Measurements from ENCODE around the gene EGLN1. TPM values are rescaled to one million over a fixed set of nuclear protein-coding genes. Genes with fewer than 3 reads are reported as not detected.
"Not testable (repeated sequence)": the region's sequence is repeated elsewhere in the genome, so short reads cannot be mapped to it uniquely, and the experiment has no call there.

The EGLN1 gene
- total RNA-seq, 2 donors from 2014 or later = 40.6 to 42.7 TPM

- no peak overlapping the region for H3K4me3 ChIP-seq
- no peak for TF ChIP-seq CTCF (IDR thresholded peaks at IDR 0.05)
- DNase-seq (ENCODE audit: low spot score) (no peak), ATAC-seq (ENCODE audit: insufficient number of reproducible peaks, low FRiP score, low read depth) (no peak)
- no peaks in the 10 kb centered on the region for H3K27me3 ChIP-seq (replicated peaks; ENCODE audit: insufficient read depth)
- no peaks in the 10 kb centered on the region for H3K4me1 ChIP-seq (ENCODE audit: control insufficient read depth in 1 of 2, low read depth in 2 of 2)
- H3K36me3 ChIP-seq = peaks cover 17% of the 10 kb centered on the region
- no peaks in the 10 kb centered on the region for H3K9me3 ChIP-seq
- no peak overlapping the region for H3K27ac ChIP-seq
Measured at GRCh38 chr1:231353086-231353485, 69.0 kb downstream of the EGLN1 start.

GRCh38 chr1:231351816-231352215, 70.3 kb downstream of the EGLN1 start:
- H3K36me3 ChIP-seq = peaks cover 21% of the 10 kb centered on the region
- DNase-seq (ENCODE audit: low spot score) = no peak
- H3K27me3 ChIP-seq (replicated peaks; ENCODE audit: insufficient read depth) = no peaks in the 10 kb centered on the region
- H3K27ac ChIP-seq = no peak overlapping the region
- no peak overlapping the region for H3K4me3 ChIP-seq
- TF ChIP-seq CTCF (IDR thresholded peaks at IDR 0.05) = no peak
- no peaks in the 10 kb centered on the region for H3K9me3 ChIP-seq
- ATAC-seq (ENCODE audit: insufficient number of reproducible peaks, low FRiP score, low read depth) = no peak
- no peaks in the 10 kb centered on the region for H3K4me1 ChIP-seq (ENCODE audit: control insufficient read depth in 1 of 2, low read depth in 2 of 2)

GRCh38 chr1:231348856-231349255, 73.2 kb downstream of the EGLN1 start:
- DNase-seq (ENCODE audit: low spot score); H3K27me3 ChIP-seq (replicated peaks; ENCODE audit: insufficient read depth); H3K27ac ChIP-seq; H3K4me1 ChIP-seq (ENCODE audit: control insufficient read depth in 1 of 2, low read depth in 2 of 2); H3K9me3 ChIP-seq; ATAC-seq (ENCODE audit: insufficient number of reproducible peaks, low FRiP score, low read depth); H3K4me3 ChIP-seq: not testable (repeated sequence)
- peaks cover 22% of the 10 kb centered on the region for H3K36me3 ChIP-seq

- H3K4me3 ChIP-seq = no peak overlapping the region
- ATAC-seq (ENCODE audit: insufficient number of reproducible peaks, low FRiP score, low read depth) (no peak), DNase-seq (ENCODE audit: low spot score) (no peak)
- H3K27me3 ChIP-seq (replicated peaks; ENCODE audit: insufficient read depth) = no peaks in the 10 kb centered on the region
- TF ChIP-seq CTCF (IDR thresholded peaks at IDR 0.05) = no peak
- no peaks in the 10 kb centered on the region for H3K4me1 ChIP-seq (ENCODE audit: control insufficient read depth in 1 of 2, low read depth in 2 of 2)
- H3K9me3 ChIP-seq = no peaks in the 10 kb centered on the region
- peaks cover 26% of the 10 kb centered on the region for H3K36me3 ChIP-seq
- no peak overlapping the region for H3K27ac ChIP-seq
Measured at GRCh38 chr1:231348442-231348841, 73.6 kb downstream of the EGLN1 start.

- no peak for ATAC-seq (ENCODE audit: insufficient number of reproducible peaks, low FRiP score, low read depth)
- Histone ChIP-seq H3K4me1 (ENCODE audit: control insufficient read depth in 1 of 2, low read depth in 2 of 2) (no peaks in the 10 kb centered on the region), H3K4me3 (no peak overlapping the region), H3K36me3 (peaks cover 31% of the 10 kb centered on the region), H3K9me3 (no peaks in the 10 kb centered on the region), H3K27me3 (replicated peaks; ENCODE audit: insufficient read depth) (no peaks in the 10 kb centered on the region), H3K27ac (no peak overlapping the region)
- no peak for TF ChIP-seq CTCF (IDR thresholded peaks at IDR 0.05)
- DNase-seq (ENCODE audit: low spot score) = no peak
Measured at GRCh38 chr1:231347961-231348360, 74.1 kb downstream of the EGLN1 start.

GRCh38 chr1:231340328-231341013, 81.6 kb downstream of the EGLN1 start:
- no peaks in the 10 kb centered on the region for H3K27me3 ChIP-seq (replicated peaks; ENCODE audit: insufficient read depth)
- ATAC-seq (ENCODE audit: insufficient number of reproducible peaks, low FRiP score, low read depth) (no peak), DNase-seq (ENCODE audit: low spot score) (no peak)
- no peak overlapping the region for H3K27ac ChIP-seq
- peaks cover 13% of the 10 kb centered on the region for H3K36me3 ChIP-seq
- H3K4me3 ChIP-seq = no peak overlapping the region
- no peak for TF ChIP-seq CTCF (IDR thresholded peaks at IDR 0.05)
- H3K4me1 ChIP-seq (ENCODE audit: control insufficient read depth in 1 of 2, low read depth in 2 of 2) = peaks cover 21 to 29% of the 10 kb centered on the region in 2 donors
- H3K9me3 ChIP-seq = no peaks in the 10 kb centered on the region

Data from thoracic aorta (tissue), 2 donors.